Activated CD4-positive, alpha-beta T cell treated with anti-CD3 and anti-CD28 coated beads, Interleukin-2, amount 50 U/mL, for 1 hour (primary cell): ENCODE data around the gene PI4KA.
"Not testable (repeated sequence)": the region's sequence is repeated elsewhere in the genome, so short reads cannot be mapped to it uniquely, and the experiment has no call there.

Experiments
- DNase-seq: peaks from one replicate; pipeline ENCODE4 v3.0.0-alpha.2; 2020

Gene PI4KA

GRCh38 chr22:20687356-20688172 is 171.0 kb downstream of the PI4KA start:
- DNase-seq: not testable (repeated sequence)

- DNase-seq: not testable (repeated sequence)
These were observed 172.8 kb downstream of the PI4KA start for GRCh38 chr22:20685764-20686163.

- DNase-seq: not testable (repeated sequence)
These were observed 179.7 kb downstream of the PI4KA start for GRCh38 chr22:20678792-20679435.

- no peak for DNase-seq
These were observed 180.8 kb downstream of the PI4KA start for GRCh38 chr22:20677684-20678242.

- not testable (repeated sequence) for DNase-seq
These were observed 183.0 kb downstream of the PI4KA start for GRCh38 chr22:20675613-20676012.

GRCh38 chr22:20674998-20675397 is 183.6 kb downstream of the PI4KA start:
- no peak for DNase-seq

GRCh38 chr22:20673295-20674195 is 185.1 kb downstream of the PI4KA start:
- DNase-seq: no peak

- DNase-seq: no peak
These were observed 185.9 kb downstream of the PI4KA start for GRCh38 chr22:20672732-20673131.

GRCh38 chr22:20672082-20672424 is 186.6 kb downstream of the PI4KA start:
- no peak for DNase-seq

- DNase-seq: no peak
These were observed 187.1 kb downstream of the PI4KA start for GRCh38 chr22:20671409-20672081.

GRCh38 chr22:20670457-20671261 is 188.0 kb downstream of the PI4KA start:
- not testable (repeated sequence) for DNase-seq

GRCh38 chr22:20669884-20670283 is 188.7 kb downstream of the PI4KA start:
- DNase-seq: not testable (repeated sequence)

- not testable (repeated sequence) for DNase-seq
These were observed 189.1 kb downstream of the PI4KA start for GRCh38 chr22:20669471-20669870.

GRCh38 chr22:20668769-20669168 is 189.8 kb downstream of the PI4KA start:
- not testable (repeated sequence) for DNase-seq

GRCh38 chr22:20668226-20668625 is 190.4 kb downstream of the PI4KA start:
- not testable (repeated sequence) for DNase-seq

GRCh38 chr22:20667548-20667947 is 191.1 kb downstream of the PI4KA start:
- DNase-seq: not testable (repeated sequence)

GRCh38 chr22:20666560-20666959 is 192.1 kb downstream of the PI4KA start:
- no peak for DNase-seq

- DNase-seq: no peak
These were observed 194.0 kb downstream of the PI4KA start for GRCh38 chr22:20664594-20664959.

GRCh38 chr22:20663941-20664593 is 194.5 kb downstream of the PI4KA start:
- no peak for DNase-seq

GRCh38 chr22:20663137-20663828 is 195.3 kb downstream of the PI4KA start:
- no peak for DNase-seq
